Measurements from ENCODE around the gene LSS. TPM values are rescaled to one million over a fixed set of nuclear protein-coding genes. Genes with fewer than 3 reads are reported as not detected.
"Not testable (repeated sequence)": the region's sequence is repeated elsewhere in the genome, so short reads cannot be mapped to it uniquely, and the experiment has no call there.

Gene LSS
- total RNA-seq, 1 donor from 2014 or later: 15.8 TPM

DNA sequence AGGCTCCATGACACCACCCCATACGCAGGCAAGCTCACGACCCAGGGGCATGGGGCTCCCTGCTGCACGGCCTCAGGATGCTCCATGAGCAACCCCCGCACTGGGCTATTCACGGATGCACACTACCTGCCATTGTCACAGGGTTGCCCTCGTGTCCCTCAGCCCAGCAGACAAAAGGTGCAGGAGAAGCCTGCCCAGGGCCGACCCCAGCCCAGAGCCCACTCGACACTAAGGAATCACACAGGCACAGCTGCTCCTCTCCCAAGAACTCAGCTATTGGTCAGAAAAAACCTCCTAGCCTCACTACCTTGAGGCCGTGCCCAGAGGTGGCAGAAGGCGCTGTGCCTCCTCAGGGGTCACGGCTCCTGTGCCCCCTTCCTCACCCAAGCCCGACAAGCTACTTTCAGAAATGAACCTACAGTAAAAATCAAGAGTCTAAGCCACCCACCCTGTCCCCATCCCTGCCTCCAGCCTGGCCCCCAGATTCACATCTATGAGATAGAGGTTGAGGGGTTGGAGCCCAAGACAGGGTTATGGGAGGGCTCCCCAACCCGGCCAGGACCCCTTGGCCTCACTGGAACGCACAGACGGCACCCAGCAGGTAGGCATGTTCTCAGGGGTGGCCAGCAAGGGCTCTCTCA lies 38.0 kb downstream of the LSS start:
- no peaks in the 10 kb centered on the region for H3K9me3 Mint-ChIP-seq
- H3K27ac Mint-ChIP-seq: no peak overlapping the region
- H3K4me1 Mint-ChIP-seq (ENCODE audit: low read depth): no peaks in the 10 kb centered on the region
- peaks cover 14% of the 10 kb centered on the region for H3K36me3 Mint-ChIP-seq (ENCODE audit: low read depth)
- DNase-seq (ENCODE audit: low spot score): no peak
- no peaks in the 10 kb centered on the region for H3K27me3 Mint-ChIP-seq (ENCODE audit: insufficient read depth)
- H3K4me3 Mint-ChIP-seq: no peak overlapping the region
- intact Hi-C loops (cut with micrococcal nuclease): no loop called here

DNA sequence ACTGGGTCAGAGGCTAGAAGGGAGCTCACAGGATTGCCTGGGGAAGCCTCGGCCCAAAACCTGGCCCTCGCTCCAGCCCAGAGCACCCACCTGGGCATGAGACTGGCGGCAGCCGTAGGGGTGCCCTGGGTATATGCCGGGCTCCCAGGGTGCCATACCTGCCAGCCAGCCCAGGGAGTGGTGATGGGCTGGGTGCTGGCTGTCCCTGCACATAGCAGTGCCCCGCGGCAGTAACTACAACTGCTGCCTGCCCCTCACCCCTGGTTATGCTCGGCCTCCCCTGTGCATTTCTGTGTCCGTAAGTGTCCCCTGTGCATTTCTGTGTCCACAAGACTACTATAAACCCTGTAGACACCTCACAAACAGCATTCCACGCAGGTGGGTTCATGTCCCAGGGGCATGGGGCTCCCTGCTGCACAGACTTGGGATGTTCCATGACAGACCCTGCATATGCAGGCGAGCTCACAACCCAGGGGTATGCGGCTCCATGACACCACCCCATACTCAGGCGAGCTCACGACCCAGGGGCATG lies 38.5 kb downstream of the LSS start:
- Mint-ChIP-seq H3K27ac (no peak overlapping the region), H3K9me3 (no peaks in the 10 kb centered on the region)
- no peak for DNase-seq (ENCODE audit: low spot score)

DNA sequence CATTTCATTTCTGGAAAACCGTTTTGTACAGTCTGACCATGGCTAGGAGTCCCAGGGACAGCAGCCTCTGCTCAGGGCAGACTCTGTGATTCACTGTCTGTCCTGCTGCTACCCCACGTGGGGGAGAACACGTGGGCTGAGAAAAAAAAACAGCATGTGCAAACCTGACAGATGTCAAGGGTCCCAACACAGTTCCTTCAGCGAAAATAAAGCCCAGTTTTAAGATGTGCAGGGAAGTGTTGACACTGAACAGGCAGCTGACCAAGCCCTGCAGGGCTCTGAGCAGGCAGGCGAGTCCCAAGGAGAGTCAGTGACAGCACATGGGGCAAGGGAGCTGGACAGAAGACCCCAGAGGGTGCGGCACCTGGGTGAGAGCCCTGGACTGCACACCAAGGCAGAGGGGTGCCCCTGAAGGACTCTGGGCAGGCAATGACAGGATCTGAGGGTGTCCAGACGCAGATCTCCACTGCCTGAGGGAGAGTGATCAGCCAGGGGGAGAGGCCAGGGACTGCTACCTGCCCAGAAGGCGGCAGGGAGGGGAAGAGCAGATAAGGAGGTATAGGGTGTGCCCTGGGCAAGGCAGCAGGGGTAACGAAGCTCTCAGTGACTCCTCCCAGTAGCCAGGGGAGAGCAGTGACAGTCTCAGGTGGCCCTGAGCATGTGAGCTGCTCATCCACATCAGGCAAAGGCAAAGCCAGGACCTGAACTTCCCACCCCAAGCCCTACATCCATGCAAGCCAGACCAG lies 39.2 kb downstream of the LSS start:
- no peaks in the 10 kb centered on the region for H3K4me1 Mint-ChIP-seq (ENCODE audit: low read depth)
- H3K27ac Mint-ChIP-seq: no peak overlapping the region
- H3K27me3 Mint-ChIP-seq (ENCODE audit: insufficient read depth): no peaks in the 10 kb centered on the region

More for the DNA sequence above, 38.5 kb downstream of the LSS start:
- intact Hi-C loops (cut with micrococcal nuclease): no loop called here
- Mint-ChIP-seq H3K4me1 (ENCODE audit: low read depth) (no peaks in the 10 kb centered on the region), H3K4me3 (no peak overlapping the region), H3K27me3 (ENCODE audit: insufficient read depth) (no peaks in the 10 kb centered on the region), H3K36me3 (ENCODE audit: low read depth) (peaks cover 14% of the 10 kb centered on the region)

DNA sequence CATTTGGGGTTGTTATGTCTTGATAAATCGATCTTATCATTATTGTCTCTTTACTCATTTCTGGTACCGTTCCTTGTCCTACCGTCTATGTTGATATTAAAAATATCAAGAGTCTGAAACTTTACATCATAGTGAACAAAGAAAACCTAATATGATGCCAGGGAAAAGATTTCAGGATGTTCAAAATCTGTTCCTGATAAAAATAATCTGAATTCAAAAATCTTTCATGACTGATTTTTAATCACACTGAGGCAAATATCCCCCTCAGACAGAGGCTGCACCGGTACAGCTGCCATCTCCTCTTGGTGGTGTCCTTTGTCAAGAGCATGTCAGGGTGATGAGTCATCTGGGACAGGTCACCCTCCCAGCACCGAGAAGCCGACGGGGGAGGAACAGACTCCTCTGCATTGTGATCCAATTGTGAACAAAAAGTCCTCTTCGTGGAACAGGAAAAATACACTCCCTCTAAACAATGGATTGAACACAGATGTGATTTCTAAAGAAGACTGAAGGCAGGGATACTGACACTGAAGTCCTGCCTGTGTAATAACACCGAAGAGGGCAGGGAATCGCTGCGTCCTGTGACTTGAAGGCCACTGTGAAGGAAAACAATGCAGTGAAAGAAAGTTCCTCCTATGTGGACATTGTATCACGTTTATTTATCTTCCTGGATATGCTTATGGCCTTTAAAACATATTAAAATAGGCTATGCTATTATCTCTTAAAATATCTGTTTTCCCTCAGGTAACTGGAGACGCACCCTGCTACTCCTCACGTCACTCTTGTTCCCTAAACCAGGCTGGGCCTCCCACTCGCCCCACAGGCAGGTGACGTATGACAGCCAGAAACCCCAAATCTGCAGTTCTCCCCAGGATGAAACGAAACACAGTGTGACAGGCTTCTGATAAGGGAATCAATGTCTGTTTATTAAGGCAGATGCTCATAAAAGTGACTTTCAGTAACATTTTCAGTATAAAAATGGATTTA lies 40.1 kb downstream of the LSS start:
- Mint-ChIP-seq H3K4me3 (no peak overlapping the region), H3K36me3 (ENCODE audit: low read depth) (peaks cover 5% of the 10 kb centered on the region), H3K9me3 (no peaks in the 10 kb centered on the region), H3K4me1 (ENCODE audit: low read depth) (no peaks in the 10 kb centered on the region), H3K27me3 (ENCODE audit: insufficient read depth) (no peaks in the 10 kb centered on the region), H3K27ac (no peak overlapping the region)
- intact Hi-C loops (cut with micrococcal nuclease): no loop called here
- no peak for DNase-seq (ENCODE audit: low spot score)

More for the DNA sequence above, 39.2 kb downstream of the LSS start:
- H3K36me3 Mint-ChIP-seq (ENCODE audit: low read depth): peaks cover 12% of the 10 kb centered on the region
- no peaks in the 10 kb centered on the region for H3K9me3 Mint-ChIP-seq
- DNase-seq (ENCODE audit: low spot score): no peak
- intact Hi-C loops (cut with micrococcal nuclease): no loop called here
- H3K4me3 Mint-ChIP-seq: no peak overlapping the region

DNA sequence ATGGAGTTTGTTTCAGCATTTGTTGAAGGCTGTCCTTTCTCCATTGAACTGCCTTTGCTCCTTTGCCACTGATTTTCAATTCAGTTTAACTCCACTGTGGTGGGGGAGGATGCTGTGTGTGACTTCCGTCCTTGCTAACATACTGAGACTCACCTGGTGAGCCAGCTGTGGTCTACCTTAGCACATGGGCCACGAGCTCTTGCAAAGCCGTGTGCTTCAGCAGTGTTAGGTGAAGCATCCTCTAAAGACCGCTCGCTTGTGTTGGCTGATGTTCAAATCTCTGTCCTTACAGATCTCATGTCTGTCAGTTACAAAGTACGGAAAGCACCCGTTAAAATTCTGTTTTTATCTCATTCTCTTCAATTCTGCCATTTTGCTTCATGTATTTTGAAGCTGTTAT lies 40.8 kb downstream of the LSS start:
- H3K9me3 Mint-ChIP-seq: no peaks in the 10 kb centered on the region
- no peak overlapping the region for H3K27ac Mint-ChIP-seq
- DNase-seq (ENCODE audit: low spot score): no peak
- H3K4me1 Mint-ChIP-seq (ENCODE audit: low read depth): no peaks in the 10 kb centered on the region
- H3K27me3 Mint-ChIP-seq (ENCODE audit: insufficient read depth): no peaks in the 10 kb centered on the region
- no peak overlapping the region for H3K4me3 Mint-ChIP-seq
- H3K36me3 Mint-ChIP-seq (ENCODE audit: low read depth): peaks cover 3% of the 10 kb centered on the region
- intact Hi-C loops (cut with micrococcal nuclease): no loop called here

DNA sequence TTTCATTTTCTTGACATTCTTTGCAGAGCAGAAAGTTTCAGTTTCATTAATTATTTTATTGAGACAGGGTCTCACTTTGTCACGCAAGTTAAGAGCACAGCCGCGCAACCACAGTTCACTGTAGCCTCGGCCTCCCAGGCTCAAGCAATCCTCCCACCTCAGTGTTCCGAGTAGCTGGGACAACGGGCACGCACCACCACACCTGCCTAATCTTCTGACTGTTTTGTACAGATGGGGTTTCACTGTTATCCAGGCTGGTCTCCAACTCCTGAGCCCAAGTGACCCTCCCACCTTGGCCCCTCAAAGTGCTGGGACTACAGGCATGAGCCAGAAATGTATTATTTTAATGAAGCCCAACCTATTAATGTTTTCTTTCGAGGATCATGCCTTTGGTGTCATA lies 41.3 kb downstream of the LSS start:
- Mint-ChIP-seq H3K36me3 (ENCODE audit: low read depth) (peaks cover 3% of the 10 kb centered on the region), H3K27ac (no peak overlapping the region), H3K9me3 (no peaks in the 10 kb centered on the region), H3K4me1 (ENCODE audit: low read depth) (no peaks in the 10 kb centered on the region), H3K4me3 (no peak overlapping the region), H3K27me3 (ENCODE audit: insufficient read depth) (no peaks in the 10 kb centered on the region)
- DNase-seq (ENCODE audit: low spot score): no peak
- intact Hi-C loops (cut with micrococcal nuclease): no loop called here

DNA sequence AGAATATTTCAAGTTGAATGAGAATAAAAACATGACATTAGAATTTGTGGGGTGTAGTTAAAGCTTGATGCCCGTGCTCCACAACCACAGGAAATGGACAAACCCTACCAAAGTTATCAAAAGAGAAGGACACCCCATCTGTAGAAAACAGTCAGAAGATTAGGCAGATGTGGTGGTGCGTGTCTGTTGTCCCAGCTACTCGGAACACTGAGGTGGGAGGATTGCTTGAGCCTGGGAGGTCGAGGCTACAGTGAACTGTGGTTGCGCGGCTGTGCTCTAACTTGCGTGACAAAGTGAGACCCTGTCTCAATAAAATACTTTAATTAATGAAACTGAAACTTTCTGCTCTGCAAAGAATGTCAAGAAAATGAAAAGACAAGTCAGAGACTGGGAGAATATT lies 42.9 kb downstream of the LSS start:
- intact Hi-C loops (cut with micrococcal nuclease): no loop called here
- no peaks in the 10 kb centered on the region for H3K27me3 Mint-ChIP-seq (ENCODE audit: insufficient read depth)
- no peak for DNase-seq (ENCODE audit: low spot score)
- H3K4me3 Mint-ChIP-seq: no peak overlapping the region
- H3K36me3 Mint-ChIP-seq (ENCODE audit: low read depth): peaks cover 3% of the 10 kb centered on the region
- H3K9me3 Mint-ChIP-seq: no peaks in the 10 kb centered on the region
- no peaks in the 10 kb centered on the region for H3K4me1 Mint-ChIP-seq (ENCODE audit: low read depth)
- H3K27ac Mint-ChIP-seq: no peak overlapping the region

DNA sequence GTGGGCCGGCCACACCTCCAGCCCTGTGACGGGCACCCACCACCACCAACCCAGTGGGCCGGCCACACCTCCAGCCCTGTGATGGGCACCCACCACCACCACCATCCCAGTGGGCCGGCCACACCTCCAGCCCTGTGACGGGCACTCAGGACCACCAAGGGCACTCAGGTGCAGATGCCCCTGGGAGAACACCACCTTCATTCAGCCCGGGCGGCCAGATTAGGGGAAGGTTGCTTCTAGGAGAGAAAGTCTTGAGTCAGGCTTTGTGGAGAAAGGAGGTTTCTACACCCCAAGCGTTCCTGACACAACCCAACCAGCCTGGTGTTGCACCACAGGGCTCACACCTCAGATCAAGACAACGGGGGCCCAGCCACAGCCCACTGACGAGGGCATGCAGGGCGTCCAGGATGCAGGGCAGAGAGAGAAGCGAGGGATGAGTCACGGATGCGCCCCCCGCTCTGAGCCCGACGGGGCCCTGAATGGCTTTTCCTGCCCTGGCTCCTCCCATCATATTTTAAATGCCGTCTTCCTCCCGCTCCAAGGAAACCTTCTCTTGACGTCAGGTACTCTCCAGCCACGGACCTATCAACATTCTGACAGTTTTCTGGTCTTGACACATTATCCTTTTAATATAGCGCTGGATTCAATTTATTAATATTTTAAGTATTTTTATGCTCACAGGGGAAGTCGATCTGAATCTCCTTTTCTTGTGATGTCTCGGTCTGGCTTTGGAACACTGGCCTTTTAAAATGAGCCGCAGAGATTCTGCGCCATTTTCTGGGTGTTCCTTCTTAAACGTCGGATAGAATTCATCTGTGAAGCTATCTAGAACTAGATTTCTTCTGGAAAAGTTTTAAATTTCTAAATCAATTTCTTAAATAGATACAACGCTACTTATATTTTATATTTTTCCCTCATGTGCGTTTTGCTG lies 43.7 kb downstream of the LSS start:
- intact Hi-C loops (cut with micrococcal nuclease): loop anchor here (1.0 kb wide), 4 partner anchors 42 to 212 kb away; partner anchors contain the start of genes LSS and PCNT
- DNase-seq (ENCODE audit: low spot score): peak; percentile 72
- H3K27ac Mint-ChIP-seq: peak overlapping the region; percentile 71
- no peaks in the 10 kb centered on the region for H3K4me1 Mint-ChIP-seq (ENCODE audit: low read depth)
- peaks cover 3% of the 10 kb centered on the region for H3K36me3 Mint-ChIP-seq (ENCODE audit: low read depth)
- H3K4me3 Mint-ChIP-seq: peak overlapping the region; percentile 85
- no peaks in the 10 kb centered on the region for H3K27me3 Mint-ChIP-seq (ENCODE audit: insufficient read depth)
- no peaks in the 10 kb centered on the region for H3K9me3 Mint-ChIP-seq

DNA sequence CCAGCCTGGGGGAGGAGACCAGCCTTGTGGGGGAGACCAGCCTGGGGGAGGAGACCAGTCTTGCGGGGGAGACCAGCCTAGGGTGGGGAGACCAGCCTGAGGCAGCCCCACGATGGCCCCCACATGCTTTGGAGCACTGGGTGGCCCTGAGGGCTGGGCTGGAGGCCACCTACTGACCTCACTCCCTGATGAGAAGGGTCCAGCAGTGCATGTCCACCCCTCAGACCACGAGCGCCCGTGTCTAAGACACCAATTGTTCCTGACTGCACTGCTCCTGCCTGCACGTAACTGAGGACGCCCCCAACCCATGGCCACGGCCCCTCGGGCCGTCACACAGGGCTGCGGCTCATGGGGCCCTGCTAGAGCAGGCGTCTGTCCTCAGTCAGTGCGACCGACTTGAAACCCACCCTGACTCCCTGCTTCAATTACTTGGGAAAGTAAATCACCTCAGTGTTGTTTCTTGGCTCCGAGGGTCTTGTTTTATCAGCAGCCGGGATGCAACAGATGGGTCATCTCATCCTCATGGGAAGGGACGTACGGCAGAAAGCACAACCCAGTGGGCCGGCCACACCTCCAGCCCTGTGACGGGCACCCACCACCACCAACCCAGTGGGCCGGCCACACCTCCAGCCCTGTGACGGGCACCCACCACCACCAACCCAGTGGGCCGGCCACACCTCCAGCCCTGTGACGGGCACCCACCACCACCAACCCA lies 44.5 kb downstream of the LSS start, which contains the start of gene SPATC1L:
Gene SPATC1L, minus strand, starts transcription at position 550 of the 715 bp plus-strand sequence. CDS start 1,643 bp downstream, outside the sequence.
- H3K36me3 Mint-ChIP-seq (ENCODE audit: low read depth): peaks cover 3% of the 10 kb centered on the region
- H3K4me3 Mint-ChIP-seq: peak within 1 kb of the TSS; percentile 85
- no peaks in the 10 kb centered on the region for H3K9me3 Mint-ChIP-seq
- H3K27me3 Mint-ChIP-seq (ENCODE audit: insufficient read depth): no peaks in the 10 kb centered on the region
- no peak for DNase-seq (ENCODE audit: low spot score)
- H3K27ac Mint-ChIP-seq: peak within 1 kb of the TSS; percentile 71
- H3K4me1 Mint-ChIP-seq (ENCODE audit: low read depth): no peaks in the 10 kb centered on the region
- intact Hi-C loops (cut with micrococcal nuclease): loop anchor here (1.0 kb wide), 4 partner anchors 41 to 211 kb away; partner anchors contain the start of genes LSS and PCNT

DNA sequence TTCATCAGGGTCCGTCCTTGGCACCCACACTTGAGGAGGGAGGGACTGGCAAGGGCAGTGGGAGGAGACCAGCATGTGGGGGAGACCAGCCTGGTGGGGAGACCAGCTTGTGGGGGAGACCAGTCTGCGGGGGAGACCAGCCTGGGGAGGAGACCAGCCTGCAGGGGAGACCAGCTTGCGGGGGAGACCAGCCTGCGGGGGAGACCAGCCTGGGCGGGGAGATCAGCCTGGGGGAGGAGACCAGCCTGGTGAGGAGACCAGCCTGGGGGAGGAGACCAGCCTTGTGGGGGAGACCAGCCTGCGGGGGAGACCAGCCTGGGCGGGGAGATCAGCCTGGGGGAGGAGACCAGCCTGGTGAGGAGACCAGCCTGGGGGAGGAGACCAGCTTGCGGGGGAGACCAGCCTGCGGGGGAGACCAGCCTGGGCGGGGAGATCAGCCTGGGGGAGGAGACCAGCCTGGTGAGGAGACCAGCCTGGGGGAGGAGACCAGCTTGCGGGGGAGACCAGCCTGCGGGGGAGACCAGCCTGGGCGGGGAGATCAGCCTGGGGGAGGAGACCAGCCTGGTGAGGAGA lies 45.2 kb downstream of the LSS start:
- Mint-ChIP-seq H3K27ac (peak overlapping the region; percentile 61), H3K4me3 (peak overlapping the region; percentile 71)
- DNase-seq (ENCODE audit: low spot score); H3K9me3 Mint-ChIP-seq; H3K4me1 Mint-ChIP-seq (ENCODE audit: low read depth); intact Hi-C loops (cut with micrococcal nuclease); H3K27me3 Mint-ChIP-seq (ENCODE audit: insufficient read depth); H3K36me3 Mint-ChIP-seq (ENCODE audit: low read depth): not testable (repeated sequence)

Data from activated T-helper 1 cell treated with anti-CD3 and anti-CD28 coated beads, Interleukin-12 subunit alpha, Interleukin-12 subunit beta, Interleukin-2, Interleukin-4 antibody, amounts not matched to agents 30 ng/mL and 10 ng/mL and 1 ng/mL, durations not matched to agents 14 hours and 24 hours and 36 hours (primary cell).